Stimulated activated CD4-positive, alpha-beta T cell treated with anti-CD3 and anti-CD28 coated beads, TNF-alpha, amount 100 ng/mL, for 1 hour (primary cell): ENCODE measurements around the gene LILRA5.
"Not testable (repeated sequence)": the region's sequence is repeated elsewhere in the genome, so short reads cannot be mapped to it uniquely, and the experiment has no call there.

Source experiments
- DNase-seq, 3 donors: peaks; one replicate each; pipeline ENCODE4 v3.0.0-alpha.2; 2020; ENCODE audit warnings: low read depth in 3 of 3, low spot score in 1 of 3

The LILRA5 gene

DNA sequence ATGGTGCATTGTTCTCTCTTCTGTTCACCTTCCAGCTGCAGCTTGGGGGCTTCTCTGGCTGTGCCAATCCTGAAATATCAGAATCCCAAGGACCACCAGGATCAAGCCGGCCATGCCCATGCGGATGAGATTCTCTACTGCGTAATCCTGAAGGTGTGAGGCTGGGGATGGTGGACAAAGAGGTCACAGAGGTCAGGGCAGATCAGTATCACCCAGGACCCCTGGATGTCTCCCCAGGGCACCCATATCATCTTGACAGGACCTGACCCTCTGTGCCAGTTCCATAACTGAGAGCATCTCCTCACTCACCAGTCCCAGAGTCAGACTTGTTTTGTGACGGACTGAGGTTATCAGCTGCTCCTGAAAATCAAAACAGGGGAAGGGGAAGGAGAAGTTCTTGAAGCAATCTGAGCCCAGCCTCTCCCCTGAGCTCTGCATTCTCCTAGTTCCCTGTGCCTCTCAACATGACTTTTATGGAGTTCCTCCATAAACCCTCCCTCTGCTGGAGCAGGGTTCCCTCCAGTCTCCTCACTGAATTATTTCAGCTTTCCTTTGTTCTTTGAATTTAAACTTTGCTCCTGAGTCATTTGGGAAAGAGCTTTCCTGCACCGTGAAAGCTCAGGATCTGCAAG is 5.5 kb downstream of the LILRA5 start:
- DNase-seq = no peak

DNA sequence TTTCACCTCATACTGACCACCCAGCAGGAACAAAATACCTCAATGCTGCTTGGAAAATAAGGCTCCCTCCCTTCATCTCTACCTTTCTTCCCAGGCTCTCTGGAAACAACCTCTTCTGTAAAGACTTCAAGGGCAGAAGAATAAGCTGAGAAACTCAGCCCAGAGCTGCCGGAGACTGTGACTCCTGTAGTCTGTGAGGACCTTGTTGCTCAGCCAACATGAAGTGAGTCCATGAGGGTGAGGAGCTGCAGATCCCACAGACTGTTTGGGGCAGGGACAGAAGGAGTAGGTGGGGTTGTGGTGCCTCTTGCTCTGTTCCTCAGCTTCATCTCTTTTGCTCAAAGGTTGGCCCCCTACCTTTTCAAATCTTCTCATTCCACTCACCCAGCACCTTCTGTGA is 7.8 kb downstream of the LILRA5 start:
- DNase-seq = no peak

DNA sequence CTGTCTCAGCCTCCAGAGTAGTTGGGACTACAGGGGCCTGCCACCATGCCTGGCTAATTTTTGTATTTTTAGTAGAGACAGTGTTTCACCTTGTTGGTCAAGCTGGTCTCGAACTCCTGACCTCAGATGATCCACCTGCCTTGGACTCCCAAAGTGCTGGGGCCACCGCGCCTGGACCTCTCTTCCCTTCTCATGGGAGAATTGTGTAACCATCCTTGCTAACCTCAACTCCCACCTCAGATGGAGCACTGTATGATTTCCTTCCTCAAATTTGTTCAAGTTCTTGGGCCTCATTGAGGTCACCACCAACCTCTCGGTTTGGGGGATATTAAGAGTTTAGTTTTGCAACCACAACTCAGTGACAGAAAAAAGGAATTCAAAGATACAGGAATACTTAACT is 10.7 kb downstream of the LILRA5 start:
- no peak for DNase-seq

DNA sequence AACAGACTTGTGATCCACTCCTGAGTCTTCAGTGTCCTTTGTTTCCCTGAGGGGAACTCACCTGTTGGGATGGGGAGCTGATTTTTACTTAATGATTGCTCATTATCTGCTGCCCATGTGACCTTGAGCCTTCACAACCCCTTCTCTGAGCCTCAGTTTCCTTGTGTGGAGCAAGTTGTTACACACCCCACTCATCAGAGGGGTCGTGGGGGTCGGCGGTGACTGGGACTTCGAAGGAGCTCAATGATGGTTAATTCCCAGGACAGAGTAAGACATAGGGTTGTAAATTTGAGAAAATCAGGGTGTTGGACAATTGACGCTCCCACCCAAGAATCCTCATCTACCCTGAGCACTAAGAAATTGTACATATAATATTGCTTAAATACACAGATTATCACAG is 13.5 kb downstream of the LILRA5 start:
- DNase-seq = no peak

DNA sequence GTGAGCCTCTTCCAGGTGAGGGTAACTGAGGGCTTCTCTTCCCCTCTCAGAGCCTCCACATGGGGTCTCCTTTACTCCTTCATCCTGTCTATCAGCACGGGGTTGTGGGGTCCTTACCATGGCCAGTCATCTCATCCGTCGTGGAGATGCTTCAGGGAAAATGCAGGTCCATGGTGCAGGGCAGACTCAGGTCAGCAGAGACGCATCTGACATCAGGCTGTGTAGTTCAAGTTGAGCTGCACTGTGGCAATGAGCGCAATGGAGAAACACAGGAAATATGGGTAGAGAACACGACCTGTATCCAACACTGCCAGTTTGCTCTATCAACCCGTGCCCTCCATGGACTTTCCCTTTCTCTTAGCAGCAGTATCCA is 13.9 kb downstream of the LILRA5 start:
- no peak for DNase-seq

DNA sequence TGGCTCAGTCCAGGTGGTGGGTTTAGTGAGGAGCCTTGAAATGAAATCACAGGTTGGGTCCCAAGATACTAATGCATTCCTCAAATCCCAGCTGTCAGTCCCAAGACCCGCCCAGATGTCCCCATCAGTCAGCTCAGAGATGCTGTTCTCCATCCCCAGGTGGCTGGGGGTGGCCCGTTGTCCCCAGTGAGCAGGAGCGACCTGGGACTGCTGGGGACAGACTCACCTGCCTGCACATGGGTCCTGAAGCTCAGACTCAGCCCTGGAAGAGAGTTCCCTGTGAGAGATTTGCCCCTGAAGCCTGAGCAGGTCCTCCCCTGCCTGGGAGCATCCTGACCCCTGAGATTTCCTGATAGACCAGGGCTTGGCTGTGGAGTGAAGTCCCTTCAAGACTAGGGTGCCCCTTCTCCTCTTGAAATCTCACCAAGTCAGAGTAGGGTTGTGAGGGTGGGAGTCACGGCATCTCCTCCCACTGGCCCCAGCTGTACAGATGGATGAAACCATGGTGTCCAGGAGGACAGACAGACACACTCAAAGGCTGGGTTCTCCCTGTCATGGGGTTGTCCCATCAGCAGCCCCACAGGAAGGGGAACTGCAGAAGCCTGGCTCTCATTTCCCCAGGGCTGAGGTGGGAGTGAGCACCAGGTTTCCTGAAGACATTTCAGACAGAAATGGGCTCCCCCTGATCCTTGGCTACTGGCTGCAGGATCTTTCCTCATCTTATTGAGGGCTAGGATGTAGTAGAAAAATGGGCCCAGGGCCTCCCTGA is 14.4 kb downstream of the LILRA5 start:
- no peak for DNase-seq

DNA sequence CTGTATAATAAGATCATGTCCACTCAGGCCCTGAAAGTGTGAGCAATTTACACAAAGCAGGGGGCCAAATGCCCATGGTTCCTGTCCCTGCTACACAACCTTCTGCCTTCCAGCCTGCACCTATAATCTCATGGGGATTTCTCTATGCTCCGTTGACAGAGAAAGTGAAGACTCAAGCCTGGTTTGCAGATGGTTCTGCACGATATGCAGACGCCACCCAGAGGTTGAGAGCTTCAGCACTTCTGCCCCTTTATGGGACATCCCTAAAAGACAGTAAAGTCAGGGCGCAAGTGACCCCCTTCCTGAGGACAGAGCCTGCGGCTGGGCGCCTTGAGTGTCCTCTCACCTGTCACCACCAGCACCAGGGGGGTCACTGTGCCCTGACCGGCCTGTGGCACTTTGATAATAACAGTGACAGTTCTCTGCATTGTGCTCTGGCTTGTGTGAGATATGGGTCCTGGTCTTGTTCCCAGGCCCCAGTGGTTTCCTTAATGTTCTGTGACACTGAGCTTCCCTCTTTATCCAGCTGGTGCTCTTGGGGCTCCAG is 15.1 kb downstream of the LILRA5 start:
- DNase-seq = no peak

DNA sequence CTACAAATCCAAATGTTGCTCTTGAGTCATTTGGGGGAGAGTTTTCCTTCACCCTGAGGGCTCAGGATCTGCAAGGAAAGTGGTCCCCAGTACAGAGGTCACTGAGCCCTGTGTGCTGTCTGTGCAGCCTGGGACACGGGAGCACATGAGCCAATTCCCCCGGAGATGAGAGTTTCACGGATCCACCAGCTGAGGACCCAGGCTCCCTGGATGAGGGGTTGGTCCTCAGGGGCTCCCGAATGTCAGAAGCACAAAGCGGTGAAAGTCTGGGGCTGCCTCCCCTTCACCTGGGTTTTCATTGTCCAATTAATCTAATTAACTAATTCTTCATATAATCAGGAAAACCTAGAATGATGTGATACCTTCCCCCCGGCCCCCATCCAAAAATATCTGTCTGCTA is 18.4 kb downstream of the LILRA5 start:
- no peak for DNase-seq

DNA sequence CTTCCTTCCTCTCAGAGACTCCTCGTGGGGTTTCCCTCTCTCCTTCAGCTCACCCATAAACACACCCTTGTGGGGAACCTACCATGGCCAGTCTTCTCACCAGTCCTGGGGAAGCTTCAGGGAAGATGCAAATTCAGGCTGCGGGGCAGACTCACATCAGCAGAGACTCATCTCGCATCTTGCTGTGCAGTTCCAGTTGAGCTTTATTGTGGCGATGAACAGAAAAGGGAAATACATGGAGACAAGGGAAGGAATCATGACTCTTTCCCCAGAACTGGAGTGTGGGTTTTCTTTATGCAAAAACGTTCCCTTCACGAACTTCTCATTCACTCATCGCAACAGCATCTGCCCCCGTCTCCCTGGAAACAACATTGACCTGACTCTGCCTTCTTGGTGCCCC is 23.8 kb downstream of the LILRA5 start:
- not testable (repeated sequence) for DNase-seq

DNA sequence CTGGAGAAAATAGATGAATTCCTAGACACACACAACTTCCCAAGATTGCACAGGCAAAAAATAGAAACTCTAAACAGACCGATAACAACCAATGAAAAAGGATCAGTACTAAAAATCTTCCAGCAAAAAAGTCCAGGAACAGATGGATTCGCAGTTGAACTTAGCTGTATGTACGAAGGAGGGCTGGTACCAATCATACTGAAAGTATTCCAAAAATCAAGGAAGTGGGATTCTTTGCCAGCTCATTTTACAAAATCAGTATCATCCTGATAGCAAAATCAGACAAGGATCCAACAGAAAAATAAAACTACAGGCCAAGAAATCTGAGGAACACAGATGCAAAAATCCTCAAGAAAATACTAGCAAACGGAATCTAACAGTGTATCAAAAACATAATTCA is 25.5 kb downstream of the LILRA5 start:
- no peak for DNase-seq

DNA sequence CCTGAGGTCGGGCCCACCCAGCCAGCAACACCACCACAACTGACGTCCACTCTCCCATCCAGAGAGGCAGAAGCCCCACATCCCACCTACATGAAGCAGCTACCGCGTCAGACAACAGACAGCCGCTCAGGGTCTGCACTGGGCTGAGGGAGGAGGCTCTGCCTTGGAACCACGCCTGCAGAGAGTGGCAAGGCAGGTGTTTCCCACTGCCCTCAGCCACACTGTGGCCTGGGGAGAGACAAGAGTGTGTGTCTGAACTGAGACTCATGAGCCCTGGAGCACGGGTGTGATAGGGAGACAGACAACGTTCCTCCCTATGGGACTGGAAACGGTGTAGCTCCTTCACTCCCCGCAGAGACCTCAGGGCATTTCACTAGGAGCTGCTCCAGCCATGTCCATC is 26.7 kb downstream of the LILRA5 start:
- DNase-seq = not testable (repeated sequence)

DNA sequence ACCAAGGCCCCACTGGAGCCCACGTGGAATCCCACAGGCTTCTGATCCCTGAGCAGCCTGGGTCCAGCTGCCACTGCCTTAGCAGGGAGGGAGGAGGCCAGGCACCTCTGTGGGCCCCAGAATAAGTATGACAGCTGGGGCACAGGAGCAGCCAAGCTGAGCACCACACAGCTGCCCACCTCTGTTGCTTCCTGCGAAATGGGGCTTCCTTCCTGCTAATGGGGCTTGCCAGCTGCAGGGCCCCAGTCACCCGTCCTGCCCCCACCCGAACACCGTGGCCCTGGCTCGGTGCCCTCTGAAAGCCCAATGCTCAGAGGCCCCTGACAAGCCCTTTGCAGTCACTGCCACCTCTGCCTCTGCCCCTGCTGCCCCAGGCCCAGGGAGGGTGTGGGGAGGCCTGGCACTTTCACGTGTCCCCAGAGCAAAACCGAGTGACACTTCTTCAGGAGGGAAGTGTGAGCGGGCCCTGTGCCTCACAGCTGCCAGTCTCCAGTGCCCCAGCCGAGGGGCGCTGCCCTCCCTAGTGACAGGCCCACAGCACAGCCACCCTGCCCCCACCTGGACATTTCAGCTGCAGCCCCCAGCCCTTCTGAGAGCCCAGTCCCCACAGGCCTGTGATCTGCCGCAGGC is 27.4 kb downstream of the LILRA5 start:
- DNase-seq = not testable (repeated sequence)

DNA sequence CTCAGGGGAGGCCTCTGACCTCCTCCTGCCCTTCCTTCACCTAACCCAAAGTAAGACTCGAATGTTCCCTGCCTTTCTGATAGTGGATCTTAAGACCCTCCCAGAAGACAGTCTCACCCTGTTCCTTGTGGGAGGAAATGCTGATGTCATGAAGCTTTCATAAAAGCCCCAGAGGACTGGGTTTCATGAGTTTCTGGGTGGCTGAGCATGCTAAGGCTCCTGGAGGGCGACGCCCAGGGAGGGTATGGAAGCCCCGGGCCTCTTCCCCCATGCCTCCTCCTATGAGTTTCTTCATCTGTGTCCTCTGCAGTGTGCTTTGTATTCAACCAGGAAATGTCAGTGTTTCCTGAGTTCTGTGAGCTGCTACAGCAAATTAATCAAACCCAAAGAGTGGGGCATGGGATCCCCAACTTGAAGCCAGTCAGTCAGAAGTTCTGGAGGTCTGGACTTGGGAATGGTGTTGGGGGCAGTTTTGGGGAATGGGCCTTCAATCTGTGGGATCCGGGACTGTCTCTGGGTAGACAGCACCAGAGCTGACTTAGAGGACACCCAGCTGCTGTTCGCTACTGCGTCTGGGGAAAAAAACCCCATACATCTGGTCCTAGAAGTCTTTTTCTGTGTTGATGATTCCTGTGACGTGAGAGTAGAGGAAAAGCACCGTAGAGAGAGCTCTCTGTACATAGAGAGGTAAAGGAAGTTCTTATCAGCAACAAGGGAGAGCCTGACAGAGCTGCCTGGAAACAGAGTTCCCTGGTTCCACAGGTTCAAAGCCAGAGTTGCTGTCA is 30.1 kb downstream of the LILRA5 start:
- no peak for DNase-seq

DNA sequence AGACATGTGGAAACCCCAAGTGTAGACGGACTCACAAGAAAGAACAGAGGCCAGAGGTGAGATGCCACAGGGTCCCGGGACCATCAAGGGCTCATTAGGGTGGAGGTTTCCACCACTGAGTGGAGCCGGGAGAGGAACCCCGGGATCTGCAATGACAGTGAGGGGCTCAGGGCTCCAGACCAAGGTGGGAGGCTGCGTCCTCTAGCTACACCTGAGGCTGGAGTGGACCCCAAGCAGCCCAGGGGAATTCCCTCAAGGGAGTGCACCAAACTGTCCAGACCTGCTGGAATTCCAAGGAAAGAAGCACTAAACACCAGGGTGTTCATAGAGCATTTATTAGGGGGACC is 31.3 kb downstream of the LILRA5 start:
- DNase-seq = not testable (repeated sequence)

DNA sequence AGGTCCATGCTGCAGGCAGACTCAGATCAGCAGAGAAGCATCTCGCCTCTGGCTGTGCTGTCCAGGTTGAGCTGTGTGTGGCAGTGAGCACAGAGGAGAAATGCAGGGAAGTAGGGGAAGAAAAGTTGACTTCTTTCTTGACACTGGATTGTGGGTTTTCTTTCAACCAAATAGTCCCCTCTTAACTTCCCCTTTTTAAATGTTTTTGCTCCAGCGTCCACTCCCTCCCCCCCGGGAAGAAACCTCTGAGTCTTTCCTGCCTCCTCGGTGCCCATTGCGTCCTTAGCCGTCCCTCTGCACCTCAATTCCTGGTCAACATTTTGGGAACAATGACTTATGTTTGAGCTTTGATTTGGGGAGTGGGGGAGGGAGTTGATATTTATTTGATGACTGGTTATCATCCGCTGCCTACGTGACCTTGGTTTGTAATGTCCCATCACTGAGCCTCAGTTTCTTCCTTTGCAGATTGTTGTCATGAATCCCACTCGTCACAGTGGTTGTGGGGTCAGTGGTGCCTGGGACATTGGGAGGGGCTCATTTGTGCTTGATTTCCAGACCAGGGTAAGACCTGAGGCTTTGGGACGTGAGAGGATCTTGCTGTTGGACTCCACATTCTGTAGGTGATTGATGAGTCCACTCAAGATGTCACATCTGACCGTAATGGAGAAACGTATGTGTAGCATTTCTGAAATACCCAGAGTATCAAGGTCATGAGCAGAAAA is 31.8 kb downstream of the LILRA5 start, which contains the start of gene LILRB2:
Gene LILRB2 (minus strand): TSS at position 104 of the 722 bp plus-strand sequence. CDS start 614 bp downstream, outside the sequence.
- no peak for DNase-seq

DNA sequence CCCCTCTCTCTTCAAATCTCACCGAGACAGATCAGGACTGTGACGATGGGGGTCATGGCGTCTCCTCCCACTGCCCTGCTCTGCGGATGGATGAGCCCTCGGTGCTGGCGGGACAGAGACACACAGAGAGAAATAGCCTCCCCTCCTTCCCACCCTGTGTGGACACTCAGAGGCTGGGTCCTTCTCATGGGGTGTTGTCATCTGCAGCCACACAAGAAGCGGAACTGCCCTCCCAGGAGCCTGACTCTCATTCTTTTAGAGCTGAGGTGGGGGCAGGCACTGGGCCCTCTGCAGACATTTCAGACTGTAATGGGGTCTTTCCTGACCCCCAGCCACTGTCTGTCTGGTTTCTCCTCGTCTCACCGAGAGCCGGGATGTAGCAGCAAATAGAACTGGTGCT is 32.5 kb downstream of the LILRA5 start:
- not testable (repeated sequence) for DNase-seq

DNA sequence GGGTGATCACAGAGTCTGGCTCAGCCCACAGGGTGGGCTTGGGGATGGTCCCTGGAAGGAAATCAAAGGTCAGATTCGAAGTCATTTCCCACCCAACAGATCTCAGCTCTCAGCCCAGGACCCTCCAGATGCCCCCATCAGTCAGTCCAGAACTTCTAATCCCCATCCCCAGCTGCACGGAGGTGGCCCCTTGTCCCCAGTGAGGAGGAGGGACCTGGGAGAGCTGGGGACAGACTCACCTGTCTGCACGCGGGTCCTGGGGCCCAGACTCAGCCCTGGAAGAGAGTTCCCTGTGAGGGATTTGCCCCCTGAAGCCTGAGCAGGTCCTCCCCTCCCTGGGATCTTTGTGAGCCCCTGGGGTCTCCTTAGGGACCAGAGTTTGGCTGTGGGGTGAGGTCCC is 32.9 kb downstream of the LILRA5 start:
- not testable (repeated sequence) for DNase-seq

DNA sequence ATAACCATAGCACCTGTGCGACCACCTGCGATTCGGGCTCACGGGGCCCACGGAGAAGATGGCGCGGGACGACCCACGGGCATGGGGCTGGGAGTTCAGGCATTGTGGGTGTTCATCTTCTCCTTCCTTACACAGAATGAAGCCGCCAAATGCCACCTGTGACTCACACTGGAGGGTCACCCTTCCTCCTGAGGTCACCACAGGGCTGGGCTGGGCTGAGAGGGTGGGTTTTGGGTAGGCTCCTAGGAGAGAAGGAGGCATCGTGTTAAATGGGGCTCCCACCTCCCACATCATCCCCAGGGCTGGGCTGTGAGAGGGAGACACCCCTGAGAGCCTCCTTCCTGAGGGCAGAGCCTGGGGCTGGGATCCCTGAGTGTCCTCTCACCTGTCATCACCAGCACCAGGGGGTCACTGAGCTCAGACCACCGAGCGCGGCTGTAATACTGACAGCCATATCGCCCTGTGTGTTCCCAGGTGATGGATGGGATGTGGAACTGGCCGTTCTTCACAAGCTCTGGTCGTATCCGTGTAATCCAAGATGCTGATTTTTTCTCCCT is 33.5 kb downstream of the LILRA5 start:
- DNase-seq = no peak

DNA sequence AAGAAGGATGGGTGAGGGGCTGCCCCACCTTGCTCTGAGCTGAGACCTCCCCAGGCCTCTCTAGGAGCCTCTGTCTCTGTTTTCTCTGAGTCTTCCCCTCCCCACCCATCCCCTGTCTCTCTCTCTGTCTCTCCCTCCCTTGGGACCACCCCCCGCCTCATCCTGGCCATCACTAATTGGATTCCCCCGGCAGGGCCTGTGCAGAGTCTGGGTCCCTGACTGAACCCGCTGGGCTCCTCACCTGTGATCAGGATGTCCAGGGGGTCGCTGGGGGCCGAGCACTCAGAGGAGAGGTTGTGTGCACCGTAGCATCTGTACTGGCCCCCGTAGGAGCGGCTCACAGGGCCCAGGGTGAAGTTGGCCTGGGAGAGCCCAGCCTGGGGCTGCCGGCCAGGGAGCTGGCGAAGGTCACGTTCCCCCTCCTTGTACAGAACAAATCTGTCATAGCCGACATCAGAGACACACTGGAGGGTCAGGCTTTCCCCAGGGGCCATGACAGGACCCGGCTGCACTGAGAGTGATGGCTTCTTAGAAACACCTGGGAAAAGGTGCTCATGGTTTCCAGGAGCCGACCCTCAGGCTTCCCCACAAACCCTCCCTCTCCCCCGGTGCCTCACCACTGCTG is 34.3 kb downstream of the LILRA5 start:
- DNase-seq = not testable (repeated sequence)

DNA sequence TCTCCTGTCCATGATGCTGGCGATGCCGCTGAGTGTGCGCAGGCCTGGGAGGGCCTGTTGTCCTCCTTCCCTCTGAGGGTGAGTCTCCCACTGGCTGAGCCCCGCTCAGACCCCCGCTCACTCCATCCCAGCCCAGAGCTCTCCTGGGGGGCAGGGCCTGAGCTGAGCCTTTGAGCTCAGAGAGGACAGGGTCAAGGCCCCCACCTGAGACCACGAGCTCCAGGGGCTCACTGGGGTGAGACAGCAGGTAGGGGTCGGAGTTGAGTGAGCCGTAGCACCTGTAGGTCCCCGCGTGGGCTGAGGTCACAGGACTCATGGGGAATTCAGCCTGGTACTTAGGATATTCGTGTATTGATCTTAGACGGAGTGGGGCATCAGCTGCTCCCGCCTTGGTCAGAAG is 34.9 kb downstream of the LILRA5 start:
- DNase-seq = not testable (repeated sequence)
